ENCODE measurements around the gene FGFBP2.
A peak's percentile ranks its signal among the peaks of the same experiment; 100 is the strongest.

The FGFBP2 gene

DNA sequence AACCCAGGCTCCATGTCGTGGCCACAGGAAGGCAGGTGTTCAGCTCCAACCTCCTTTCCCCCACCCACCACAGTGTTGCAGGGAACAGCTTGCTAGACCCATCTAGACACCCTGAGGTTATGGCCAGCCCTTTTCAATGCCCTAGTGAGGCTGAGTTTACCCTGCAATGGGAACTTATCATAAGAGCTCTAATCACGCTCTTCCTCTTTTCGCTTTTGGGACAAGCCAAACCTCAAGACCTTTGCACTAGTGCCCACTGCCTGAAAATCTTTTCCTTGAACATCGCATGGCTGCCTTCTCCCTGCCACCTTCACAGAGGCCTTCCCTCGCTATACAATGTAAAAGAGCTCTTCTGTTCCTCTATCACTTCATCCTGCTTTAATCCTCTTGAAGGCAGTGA lies 2.4 kb upstream of the FGFBP2 start:
- no peak for DNase-seq

DNA sequence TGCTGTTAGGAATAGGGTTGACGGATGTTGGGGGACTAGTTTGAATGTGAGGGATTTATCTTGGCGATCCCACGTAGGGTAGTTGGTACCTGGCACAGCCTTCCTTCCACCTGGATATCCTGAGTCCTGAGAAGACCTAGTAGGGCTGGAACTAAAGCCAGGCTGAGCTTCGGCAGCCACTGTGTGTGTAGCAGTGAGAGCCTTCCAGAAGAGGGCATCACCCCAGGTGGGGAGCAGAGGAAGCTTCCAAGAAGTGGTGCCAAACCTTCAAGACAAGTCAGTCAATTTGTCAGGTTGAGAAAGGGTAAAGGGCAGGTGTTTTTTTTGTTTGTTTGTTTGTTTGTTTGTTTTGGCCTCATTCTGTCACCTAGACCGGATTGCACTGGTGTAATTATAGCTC lies 1.2 kb upstream of the FGFBP2 start:
- DNase-seq: no peak

DNA sequence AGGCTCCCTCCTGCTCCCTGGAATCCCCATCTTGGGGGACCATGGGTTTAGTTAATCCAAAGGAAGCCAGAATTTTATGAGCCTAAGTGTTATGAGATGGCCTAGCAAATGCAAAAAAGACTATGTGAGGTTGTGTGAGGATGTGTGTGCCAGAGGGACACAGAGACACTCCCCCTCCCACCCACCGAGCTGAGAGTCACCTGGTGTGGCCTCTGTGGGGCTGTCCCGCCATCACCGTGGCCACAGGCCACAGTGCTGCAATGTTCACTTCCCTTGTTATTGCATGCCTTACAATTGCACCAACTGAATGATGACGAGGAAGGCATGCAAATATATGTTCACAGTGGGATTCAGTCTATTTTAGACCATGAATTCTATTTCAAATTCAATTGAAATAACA lies 601 bp upstream of the FGFBP2 start:
- peak in 1 of 2 donors; percentile 22 for DNase-seq

DNA sequence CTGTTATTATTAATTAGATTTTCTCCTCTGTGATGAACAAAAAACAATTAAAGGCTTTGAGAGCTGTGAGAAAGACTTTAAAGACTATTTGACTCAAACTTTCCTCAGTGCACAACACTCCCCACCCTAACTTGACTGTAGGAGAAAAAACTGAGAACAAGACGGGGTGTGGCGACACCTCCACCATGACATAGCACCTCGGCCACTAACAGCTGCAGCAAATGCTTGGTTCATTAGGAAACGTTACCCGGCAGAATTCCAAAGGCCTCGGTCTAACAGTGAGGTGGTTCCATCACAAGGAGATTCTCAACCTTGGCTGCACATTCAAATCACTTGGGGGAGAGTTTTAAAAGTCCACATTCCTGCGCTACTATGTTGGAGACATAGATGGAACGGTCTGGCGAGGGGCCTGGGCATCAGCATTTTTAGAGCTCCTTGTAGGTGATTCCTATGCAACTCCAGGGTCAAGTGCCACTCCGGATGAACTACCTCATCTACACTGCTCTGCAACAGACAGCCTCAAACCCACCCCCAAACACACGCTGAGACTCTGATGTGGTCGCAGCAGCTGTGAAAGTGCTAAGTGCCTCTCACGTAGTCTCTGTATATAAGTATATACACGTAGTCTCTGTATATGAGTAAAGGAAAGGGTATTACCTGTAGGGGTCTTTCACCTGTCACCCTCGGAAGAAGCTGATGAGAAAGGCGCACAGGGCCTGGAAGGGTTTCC lies 1.0 kb downstream of the FGFBP2 start:
- DNase-seq: no peak

DNA sequence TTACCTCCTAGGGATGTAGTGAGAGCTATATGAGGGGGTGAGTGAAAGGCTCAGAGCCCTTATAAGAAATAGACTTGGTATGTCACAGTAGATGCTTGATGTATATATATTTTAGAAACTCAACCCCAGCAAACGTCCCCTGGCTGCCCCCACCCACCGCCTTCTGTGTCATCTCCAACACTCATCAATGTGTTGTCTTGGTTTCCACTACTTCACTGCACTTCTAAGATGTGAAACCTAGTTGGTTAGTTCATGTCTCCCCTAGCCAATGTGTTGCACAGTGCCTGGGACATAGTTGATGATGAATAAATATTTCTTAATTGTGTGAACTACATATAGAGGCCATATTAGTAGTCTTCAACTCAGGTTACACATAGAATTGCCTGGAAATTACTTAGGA lies 4.4 kb downstream of the FGFBP2 start:
- no peak for DNase-seq

DNA sequence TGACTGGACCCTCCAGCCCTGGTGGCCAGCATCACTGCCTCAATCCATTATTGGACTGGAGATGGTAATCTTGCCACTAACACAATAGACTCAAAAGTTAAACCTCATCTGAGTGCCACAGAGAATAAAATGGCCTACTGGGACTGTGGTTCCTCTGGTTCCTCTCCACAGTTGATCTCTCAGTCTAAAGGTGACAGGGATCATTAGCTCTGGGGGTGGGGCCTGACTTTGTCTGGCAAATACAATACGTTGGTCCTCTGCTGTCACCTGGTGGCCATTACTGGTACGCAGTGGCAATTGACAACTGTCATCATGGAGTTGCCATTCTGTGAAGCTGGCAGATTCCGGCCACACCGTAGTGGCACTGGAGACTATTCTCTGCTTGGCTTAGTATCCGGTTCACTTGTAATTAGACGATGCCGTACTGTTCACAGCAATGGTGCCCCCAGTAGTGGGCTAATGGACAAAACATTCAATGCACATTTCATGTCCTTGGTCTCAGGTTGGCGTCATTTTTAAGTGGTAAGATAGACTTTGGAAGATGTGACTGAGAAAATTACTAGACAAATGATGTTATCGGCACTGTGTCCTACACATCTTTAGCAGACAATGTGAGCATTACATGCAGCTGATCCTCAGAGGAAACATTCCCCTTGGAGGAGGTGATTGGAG lies 6.7 kb downstream of the FGFBP2 start:
- peak; percentile 80 to 82 for DNase-seq

DNA sequence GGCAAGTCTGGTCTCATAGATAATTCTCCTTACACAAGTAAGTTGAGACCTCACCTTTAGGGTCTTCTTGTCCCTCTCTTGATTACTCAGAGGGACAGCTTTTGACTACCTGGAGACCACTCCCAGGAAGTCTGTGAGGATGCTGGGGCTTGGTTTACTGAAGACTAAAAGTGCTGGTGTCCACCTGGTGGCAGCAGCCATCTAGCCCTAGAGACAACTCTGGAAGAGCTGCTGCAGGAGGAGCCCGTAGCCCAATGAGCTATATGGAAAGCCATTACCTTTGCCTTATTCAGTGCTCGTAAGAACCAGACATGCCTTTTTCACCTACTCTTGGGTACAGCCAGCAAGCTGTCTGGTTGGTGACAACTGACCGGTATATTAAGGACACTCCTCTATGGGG lies 7.3 kb downstream of the FGFBP2 start:
- DNase-seq: no peak

DNA sequence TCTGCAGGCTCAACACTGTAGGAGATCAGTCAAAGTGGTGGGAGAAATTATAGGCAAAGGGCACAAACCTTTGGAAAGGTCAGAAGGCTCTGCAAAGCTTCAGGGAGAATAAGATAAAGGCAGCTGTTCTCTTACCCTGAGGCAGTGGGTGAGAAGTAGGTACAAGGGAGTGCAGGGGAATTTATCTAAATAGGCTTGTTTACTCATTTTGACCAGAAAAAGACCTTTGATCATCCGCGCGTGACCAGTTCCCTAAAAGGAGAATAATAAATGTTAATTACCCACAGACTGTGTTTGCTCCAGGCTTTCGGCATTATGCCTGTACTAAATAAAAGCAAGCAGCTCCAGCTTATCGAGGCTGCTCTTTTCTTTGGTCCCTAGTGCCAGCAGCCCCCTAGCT lies 9.3 kb downstream of the FGFBP2 start:
- no peak for DNase-seq

DNA sequence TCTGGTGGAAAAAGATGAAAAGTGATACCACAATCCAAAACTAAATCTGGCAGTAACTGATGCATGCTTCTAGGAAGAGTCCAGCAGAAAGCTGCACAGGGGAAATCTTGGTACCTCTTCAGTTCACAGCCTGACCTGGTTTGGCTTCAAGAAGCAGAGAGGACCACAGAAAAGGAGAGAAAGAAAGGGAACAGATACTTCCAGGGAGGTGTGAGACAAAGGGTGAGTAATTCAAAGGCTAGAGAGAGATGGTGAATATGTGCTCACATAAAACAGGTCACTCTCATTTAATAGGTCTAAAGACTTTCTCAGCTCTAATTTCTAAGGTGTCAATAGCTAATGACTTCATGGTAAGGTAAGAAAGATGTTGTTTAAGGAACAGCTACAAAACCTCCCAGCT lies 11.2 kb downstream of the FGFBP2 start:
- DNase-seq: no peak

DNA sequence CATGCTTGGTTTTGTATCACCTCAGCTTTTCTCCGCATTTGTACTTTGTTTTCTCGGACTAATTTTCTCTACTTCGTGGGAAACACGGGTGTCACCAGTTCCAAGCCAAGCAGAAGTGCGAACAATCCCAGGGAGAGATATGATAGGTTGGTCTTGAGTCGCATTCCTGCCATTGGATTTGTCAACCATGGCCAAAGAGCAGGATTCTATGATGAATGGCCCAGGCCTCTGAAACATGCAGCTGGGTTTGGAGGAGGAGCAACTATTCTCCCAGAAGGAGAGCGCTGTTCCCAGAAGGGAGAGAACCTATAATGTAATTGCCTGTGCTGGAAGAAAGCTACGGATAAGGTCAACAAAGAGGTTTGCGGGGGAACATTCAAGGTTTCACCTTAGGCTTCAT lies 14.1 kb downstream of the FGFBP2 start:
- no peak for DNase-seq

DNA sequence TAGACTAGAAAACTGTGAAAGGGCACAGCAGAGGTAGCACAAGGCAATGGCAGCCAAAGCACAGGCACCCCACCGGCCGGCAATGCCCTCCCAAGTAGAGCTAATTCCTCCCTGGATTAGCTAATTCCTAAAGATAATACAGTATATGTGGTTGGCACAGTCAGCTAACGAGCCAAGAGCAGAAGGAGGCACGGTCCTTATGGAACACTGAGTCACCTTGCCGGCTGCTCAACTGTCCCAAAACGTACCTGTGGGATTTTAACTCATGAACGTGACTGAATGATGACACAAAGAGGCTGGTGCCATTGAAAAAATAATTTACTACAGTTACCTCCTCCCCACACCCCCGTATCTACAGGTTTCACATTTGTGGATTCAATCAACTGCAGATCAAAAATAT lies 15.3 kb downstream of the FGFBP2 start:
- no peak for DNase-seq

DNA sequence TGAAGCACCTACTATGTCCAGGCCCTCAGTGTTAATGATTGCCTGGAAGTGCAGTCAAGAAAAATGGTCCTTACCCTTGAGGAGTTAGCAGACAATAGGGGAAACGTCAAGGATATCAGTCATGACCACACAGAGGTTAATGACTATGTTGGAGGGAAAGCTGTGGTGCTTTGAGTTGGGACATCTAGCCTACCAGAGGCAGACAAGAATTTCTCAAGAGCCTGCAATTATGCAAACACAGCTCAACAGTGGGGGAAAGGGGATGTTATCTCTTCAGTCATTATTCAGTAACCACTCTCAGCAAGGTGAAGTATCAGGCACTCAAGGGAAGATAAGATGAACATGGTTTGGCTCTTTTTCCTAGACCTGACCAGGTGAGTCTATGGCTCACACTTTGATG lies 17.5 kb downstream of the FGFBP2 start:
- no peak for DNase-seq

DNA sequence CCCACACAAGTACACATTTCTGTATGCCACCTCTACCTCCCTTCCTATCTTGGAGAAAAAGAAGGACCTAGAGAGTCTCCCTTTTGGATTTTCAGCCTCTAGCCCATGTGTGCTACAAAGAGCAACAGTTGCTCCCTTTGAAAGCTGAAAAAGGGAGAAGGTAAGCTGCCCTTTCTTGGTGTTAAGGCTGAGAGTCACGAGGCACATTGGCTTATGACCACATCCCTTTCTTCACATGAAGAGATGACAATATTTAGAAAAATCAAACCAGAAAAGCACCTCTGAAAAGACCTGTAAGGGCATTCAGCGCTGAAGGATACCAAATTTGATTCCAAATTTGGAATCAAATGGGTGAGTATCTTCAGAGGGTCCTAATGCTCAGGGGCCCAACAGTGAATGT lies 18.1 kb downstream of the FGFBP2 start:
- DNase-seq: no peak

DNA sequence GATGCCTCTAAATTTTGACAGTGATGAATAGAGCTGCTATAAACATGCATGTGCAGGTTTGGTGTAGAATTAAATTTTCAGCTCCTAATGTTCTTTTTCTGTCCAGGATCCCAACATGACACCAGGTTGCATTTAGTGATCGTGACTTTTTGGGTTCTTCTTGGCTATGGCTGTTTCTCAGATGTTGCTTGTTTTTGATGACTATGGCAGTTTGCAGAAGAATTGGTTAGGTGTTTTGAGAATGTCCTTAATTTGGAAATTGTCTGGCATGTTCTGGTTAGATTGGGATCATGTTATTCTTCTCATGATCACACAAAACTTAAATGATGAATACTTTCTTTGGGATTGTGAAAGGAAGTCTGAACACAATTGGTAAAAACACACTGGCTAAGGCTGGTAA lies 20.7 kb downstream of the FGFBP2 start:
- no peak for DNase-seq

DNA sequence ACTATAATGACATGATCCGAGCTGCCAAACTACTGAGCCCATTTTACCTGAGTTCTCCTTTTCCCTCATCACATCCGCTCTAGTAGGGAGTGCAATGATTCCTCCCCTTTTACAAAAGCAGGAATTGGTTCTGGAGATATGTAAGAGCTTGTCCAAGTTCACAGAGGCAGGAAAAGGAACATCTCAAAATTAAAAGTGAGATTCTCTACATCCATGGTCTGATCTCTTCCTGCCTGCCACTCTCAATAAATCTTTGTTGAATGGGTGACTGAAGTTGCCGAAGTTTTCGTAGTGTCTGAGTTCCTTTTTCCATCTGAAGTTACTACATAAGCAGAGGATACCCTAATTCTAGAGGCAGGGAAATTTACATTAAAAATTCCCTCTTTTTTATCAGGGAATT lies 24.3 kb downstream of the FGFBP2 start, which contains the start of gene FGFBP1:
TSS of gene FGFBP1 (minus strand) at position 101 of the 400 bp plus-strand sequence. CDS start 2,108 bp downstream, outside the sequence.
- DNase-seq: no peak

DNA sequence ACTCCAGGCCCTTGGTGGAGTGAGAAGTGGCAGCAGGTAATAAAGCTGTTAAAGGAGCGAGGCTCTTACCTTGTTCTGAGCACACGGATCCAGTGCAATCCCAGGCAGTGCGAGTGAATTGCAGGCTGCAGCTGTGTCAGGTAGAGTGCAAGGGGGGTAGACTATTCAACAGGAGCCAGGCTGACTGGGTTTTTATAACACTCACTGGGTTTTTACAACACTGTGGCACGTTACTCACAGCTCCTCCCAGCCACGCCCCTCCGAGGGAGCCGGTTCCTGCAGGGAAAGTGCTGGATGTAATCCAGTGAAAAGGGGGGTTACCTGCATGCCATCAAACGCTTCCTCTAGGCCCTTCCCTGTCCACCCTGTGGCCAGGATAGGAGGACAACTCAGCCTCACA lies 24.8 kb downstream of the FGFBP2 start:
- no peak for DNase-seq

DNA sequence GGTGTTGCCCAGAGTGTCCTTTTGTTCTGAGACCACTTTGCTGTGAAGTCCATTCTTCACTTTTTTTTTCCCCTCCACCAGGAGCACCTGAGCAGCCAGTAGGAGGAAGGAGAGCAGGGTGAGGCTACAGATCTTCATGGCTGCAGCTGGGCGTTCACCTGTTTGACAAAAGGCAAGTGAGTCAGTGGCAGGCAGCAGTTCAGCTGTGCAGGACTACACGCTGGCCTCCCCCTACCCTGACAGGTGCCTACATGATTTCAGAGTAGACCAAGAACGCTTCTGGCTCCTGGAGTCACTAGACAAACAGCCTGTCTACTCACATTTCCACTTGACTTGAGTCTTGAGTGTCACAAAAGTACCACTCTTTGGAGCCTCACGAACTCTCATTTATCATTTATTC lies 26.5 kb downstream of the FGFBP2 start:
- DNase-seq: no peak

DNA sequence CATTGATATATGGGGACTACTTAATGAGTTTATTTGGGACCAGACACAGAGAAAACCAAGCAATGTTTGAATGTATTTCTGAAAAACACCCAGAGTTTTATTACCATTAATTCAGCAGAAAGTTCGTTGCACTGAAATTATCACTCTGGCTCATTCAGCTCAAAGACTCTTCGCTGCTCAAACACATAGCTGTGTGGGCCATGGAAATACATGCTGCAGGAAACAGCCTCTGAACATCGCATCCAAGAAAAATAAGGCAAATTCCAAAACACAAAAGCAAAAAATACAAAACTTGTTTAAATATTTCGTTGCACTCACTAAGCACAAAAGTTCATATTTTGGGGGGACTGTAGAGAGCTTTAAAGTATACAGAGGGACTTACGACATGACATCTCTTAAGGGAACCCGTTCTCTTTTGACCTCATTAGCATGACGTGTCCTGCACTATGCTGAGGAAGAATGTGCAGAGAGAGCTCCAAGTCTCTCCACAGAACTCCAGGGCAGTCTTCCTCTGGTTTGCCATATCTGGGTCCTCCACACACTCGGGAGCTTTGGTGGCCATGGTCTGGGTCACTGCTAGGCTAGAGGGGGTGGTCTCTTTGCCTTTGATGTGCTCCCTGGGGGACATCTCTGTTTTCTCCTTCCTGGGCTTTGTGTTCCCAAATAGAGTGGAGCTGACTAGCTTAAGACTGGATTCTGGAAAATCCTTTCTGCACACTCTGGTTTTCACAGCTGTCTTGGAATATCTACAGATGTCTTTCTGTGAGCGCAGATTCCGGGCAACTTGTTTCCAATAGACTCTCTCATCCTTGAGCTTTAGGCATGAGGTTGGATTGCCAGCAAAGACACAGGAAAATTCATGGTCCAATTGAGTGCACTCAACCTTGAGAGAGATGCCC lies 27.2 kb downstream of the FGFBP2 start:
- DNase-seq: no peak

DNA sequence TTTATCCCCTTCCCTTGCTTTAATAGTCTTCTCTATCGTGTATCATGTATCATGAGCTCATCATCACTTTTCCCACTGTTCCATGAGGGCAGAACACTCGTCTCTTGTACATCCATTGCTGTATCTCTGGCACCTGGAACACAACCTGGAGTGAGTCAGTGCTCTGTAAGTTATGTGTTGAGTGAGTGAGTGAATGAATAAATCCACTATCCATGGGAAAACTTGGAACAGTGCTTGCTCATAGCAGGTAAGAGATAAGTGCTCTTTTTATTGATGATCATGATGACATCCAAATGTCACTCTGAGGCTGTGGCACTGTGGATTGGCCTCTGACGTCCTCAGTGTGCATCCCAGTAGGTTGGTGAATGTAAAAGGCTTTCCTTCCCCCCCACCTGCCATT lies 28.7 kb downstream of the FGFBP2 start:
- no peak for DNase-seq

DNA sequence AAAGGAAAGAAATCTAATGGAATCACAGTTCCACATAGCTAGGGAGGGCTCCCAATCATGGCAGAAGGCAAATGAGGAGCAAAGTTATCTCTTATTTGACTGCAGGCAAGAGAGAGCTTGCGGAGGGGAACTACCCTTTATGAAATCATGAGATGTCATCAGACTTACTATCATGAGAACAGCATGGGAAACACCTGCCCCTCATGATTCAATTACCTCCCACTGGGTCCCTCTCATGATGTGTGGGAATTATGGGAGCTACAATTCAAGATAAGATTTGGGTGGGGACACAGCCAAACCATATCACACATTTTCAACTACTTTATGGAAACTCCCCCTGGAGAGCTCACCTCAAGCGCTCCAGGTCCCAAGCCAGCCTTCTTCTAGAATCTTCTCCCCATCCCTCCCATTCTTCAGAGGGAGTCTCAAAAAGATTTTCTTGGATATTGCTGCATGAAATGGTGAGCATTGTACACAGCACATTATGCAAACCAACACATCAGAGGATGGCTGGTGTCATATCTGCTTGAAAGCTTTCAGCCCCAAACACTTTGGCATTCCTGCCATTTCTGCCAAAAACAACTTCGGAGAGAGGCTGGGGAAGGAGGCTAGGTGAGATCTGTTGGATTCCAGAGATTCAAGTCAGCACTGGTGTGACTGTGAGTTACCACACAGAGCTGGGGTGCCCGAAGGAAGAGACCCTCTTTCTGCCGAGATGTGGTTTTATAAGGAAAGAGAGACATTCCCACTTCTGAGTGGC lies 31.3 kb downstream of the FGFBP2 start:
- no peak for DNase-seq

DNA sequence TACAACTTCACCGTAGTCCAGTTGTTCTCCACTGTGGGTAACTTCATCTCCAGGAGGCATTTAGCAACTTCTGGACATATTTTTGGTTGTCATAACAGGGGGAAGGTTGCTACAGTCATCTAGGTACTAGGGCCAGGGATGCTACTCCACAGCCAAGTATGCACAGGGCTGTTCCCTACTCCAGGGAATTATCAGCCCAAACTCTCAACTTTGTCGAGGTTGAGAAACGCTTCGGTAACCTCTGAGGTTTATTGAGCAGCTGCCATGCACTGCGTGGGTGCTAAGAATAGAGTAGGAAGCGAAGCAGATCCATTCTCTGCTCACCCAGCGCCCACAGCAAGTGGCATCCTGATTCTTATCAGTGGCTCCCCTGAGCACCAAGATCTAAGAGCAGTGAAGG lies 32.7 kb downstream of the FGFBP2 start:
- no peak for DNase-seq

DNA sequence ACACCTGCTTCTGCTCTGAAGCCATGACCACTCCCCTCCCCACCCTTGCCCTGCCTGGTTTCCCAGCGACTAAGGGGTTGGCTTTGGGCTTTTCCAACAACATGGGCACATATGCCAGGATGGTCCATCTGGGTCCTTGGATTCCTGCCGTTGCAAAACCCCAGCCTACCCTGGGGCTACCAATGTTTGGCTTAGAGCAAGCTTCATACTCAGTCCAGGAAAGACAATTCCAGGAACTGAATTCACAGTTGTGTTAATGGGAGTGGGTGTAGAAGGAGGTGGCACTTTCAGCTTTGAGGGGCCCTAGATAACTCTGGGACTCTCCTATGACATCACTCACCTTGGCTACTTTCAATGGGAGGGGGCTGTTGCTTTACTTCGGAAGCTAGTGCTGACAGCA lies 33.4 kb downstream of the FGFBP2 start:
- DNase-seq: no peak

DNA sequence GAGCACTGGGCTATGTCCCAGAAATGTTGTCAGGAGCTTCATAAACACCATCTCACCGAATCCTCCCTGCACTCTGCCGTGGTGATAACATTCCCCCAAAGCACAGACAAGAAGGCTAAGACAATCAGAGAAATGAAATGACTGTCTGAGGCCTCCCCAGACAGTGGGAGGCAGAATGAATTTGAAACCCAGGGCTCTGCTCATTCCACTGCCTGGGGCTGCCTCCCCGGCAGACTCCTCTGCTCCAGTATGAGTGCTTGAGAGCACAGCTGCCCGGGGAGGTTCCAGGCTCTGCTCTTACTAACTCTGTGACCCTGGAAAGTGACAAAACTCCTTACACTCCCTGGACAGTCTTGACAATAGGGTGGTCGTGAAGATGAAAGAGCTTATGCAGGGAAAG lies 34.1 kb downstream of the FGFBP2 start:
- DNase-seq: no peak

All from stimulated activated CD4-positive, alpha-beta T cell treated with anti-CD3 and anti-CD28 coated beads, Interleukin-2, amount 100 ng/mL, for 48 hours (primary cell).